Measurements from ENCODE around the gene ROR1.
"Not testable (repeated sequence)": the region's sequence is repeated elsewhere in the genome, so short reads cannot be mapped to it uniquely, and the experiment has no call there.

Gene ROR1

DNA sequence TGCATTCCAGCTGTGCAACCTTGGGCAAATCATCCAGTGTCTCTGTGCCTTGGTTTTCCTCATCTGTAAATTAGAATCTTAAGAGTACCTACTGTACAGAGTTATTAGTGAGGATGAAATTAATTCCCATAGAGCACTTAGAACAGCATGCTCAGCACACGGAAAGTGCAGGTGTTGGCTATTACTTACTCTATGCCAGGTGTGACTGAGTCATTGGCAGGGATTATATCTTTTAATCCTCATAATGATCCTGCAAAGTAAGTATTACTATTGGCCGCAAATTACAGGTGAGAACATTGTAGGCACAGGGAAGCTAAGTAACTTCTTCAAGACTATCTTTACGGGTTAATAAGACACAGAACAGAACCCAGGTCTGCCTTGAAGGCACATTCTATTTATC is 423.3 kb downstream of the ROR1 start:
- no peak for DNase-seq

DNA sequence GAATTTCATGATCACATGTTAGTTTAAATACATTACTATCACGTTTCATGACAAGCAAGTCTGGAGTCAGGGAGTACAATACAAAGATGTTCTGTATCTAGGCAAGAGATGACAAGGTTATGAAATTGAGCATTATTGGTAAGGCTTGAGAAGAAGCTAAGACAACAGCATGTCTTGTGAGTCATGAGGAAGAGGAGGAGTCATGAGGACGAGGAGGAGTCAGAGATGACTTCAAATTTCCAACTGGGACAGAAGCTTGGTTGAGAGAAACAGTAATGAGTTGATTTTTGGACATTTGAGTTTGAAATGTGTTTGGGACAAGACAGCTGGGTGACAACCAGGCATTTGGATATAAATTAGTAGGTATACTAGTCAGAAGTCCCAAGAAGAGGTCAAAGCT is 425.3 kb downstream of the ROR1 start:
- DNase-seq, result no peak

DNA sequence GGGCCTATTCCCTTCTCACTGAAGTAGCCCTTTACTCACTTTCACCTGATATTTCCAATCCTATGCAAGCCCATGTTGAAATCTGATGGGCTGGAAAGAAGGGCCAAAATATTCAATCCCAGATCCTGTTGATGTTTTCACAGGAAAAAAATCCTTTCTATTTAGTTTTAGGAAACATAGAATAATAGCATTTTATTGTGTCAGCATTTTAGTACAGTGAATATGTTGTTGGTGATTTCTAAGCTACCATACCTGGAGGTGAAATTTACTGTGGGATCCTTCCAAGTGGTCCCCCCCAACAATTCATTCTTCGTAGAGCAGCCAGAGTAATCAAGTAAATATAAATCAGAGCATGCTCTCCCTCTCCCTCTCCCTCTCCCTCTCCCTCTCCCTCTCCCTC is 426.2 kb downstream of the ROR1 start:
- DNase-seq, result no peak

DNA sequence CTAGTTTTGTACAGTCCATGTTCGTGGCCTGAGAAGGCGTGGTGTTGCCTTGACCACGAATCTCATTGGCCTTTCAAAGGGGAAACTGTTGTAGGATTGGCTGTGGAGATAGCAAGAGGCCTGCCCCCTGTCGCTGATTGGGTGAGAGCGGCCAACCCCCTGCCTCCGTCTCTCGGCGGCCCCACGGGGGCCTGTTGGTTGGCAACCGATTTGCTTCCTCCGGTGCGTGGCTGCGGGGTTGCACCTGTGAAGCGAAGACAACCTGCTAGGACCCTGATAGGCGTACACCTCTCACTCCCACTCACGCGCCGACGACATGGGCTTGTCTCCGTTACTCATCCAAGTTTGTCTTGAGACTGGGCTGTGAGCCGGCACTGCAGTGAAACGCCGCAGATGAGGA is 429.6 kb downstream of the ROR1 start, which contains the start of gene UBE2U:
Gene UBE2U (plus strand): TSS at position 204 of the 400 bp plus-strand sequence. CDS start 428 bp downstream, outside the sequence.
- no peak for DNase-seq

DNA sequence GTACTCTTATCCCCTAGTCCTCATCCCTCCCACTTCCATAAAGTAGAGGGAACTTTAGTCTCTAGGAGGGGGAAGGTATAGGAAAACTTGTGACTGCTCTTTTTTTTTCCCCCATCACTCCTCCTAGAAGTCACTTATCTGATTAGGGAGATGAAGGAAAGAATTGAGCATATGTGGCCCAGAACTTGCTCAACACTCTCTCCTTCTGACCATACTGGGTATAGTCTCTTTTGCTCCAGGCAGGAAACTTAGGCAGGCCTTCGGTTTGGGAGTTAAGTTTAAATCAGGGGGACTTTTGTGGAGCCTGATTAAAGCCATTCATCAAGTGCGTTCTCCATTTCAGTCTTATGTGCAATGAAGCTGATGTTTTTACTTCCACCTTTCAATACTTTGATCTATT is 435.4 kb downstream of the ROR1 start:
- no peak for DNase-seq

DNA sequence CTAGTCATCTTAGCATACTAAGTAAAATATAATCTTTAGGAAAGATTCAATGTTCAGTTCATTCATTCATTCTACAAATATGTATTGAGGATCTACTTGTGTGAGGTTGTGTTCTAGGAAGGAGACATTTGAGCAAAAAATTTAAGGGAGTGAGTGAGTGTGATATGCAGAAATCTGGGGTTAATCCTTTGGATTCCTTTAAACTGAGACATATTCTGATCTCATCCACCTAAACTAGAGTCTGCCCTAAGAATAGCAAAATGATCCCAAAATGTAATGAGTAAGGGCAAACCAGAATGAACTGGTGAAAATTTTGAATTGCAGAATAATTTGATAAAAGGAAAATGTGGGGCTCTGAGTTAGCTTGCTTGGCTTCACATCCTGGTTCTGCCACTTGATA is 438.2 kb downstream of the ROR1 start:
- no peak for DNase-seq

DNA sequence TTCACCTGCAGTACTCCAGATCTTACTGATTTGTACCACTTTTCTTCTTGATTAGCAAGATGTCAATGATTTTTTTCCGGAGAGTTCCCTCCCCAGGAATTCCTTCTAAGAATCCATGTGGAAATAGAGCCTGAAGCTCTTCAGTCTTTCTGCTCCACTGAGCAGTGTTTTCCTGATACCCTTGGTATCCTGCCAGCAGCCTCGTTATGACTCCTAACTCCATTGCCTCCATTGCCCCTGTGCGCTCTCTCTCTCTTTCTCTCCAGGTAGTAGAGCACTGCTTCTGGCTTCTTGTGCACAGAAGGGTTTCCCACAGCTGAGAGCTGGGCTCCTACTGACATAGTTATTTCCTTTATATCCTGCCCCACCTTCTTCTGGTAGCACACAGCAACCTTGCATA is 441.8 kb downstream of the ROR1 start:
- no peak for DNase-seq

DNA sequence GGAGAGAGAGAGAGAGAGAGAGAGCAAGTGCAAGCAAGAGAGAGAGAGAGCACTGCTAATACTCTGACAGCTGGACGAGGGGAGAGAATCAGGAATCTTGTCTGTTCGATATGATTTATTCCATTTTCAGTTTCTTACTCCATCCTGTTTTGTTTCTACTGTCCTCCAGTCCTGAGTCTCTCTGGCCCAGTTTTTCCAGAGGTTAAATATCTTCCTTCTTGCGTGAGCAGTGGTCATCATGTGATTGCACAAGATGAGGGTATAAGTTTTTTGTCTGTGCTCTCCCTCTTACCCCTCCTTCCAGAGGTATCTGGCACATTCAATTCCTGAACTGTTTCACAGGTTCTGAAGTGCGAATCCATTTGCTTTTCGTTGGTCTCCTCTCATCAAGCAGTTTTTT is 446.4 kb downstream of the ROR1 start:
- DNase-seq, result no peak

DNA sequence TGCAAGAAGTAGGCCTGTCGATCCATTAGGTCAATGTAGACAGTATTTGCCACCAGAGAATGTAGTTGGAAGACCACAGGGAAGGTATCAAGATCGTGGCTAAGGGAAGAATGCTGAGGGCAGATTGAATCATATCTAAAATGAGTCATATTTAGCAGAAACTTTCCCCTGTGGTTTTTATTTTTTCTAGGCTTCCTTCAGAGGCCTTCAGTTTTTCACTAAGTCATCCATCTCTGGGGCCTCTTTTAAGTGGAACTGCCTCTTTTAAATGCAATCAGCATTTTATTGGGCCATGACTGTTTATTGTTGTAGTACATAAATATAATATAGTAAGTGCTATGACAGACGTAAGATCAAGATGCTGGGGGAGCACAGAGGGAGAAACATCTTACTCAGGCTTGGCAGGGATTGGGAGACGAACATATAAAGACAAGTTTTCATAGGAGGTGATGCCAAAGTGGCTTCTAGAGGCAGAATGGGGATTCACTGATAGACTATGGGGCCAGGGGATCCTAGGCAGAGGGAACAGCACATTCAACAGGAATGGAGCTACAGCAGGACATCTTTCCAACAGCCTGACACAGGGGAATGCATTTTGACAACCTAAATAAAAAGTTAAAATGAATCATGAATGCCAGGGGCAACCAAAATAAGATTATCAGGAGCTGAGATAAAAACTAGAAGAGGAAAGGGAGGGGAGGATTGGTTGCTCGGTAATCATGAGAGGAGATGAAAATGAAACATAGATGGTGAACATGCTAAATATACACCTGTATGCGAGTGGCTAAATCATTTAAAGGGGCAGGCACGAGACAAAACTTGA is 449.7 kb downstream of the ROR1 start:
- no peak for DNase-seq

DNA sequence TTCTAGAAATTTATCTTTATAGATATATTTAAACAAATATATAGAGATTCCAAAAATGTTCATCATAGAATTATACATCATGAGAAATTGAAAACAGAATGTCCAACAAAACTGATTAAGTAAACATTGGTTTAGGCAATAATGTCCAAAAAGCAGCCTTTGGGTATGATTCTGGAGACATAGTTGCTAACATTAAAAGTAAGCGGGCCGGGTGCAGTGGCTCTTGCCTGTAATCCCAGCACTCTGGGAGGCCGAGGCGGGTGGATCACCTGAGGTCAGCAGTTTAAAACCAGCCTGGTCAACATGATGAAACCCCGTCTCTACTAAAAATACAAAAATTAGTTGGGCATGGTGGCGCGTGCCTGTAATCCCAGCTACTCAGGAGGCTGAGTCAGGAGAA is 450.4 kb downstream of the ROR1 start:
- not testable (repeated sequence) for DNase-seq

DNA sequence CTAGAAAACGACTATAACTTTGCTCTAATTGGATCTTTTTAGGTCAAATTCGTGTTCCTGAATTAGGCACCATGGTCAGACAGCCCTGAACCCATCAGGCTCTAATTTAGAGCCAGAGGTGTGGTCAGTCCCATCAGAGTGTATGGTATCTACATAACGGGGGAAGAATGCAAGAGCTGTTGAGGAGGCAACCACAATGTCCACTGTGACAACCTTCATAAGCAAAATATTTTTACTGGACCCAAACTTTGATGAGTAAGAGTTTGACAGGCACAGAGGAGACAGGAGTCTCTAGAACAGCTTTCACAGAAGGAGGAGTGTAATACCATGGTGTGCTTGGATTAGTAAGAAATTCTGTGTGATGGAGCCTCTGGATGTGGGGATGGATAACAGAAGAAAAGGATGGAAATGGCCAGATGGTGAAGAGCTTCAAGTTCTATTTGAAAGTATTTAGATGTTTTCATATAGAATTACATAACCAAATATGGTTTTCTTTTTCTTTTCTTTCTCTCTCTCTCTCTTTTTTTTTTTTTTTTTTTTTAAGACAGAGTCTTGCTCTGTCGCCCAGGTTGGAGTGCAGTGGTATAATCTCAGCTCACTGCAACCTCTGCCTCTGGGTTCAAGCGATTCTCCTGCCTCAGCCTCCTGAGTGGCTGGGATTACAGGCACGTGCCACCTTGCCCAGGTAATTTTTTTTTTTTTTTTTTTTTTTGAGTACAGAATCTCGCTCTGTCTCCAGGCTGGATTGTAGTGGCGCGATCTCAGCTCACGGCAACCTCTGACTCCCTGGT is 454.5 kb downstream of the ROR1 start:
- no peak for DNase-seq

DNA sequence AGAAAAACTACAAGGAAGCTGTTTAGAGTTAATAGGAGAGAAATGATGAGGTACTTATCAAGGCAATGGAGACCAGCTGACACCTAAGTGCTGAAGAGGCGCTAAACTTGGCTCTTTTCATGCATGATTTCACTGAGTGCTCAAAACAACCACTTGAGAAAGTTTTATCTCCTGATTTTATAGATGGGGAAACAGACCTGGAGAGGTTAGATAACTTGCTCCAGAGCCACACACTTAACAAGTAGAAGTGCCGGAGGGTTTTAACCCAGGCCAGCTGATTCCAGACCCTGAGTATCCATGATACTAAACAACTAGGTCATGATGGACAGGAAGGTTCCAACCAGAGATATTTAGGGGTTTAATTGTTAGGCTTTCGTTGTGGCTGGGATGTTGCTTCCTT is 455.5 kb downstream of the ROR1 start:
- DNase-seq, result no peak

All from NCI-H2227 treated with DMSO at 0.1 percent for 48 hours (cell line).